ENCODE measurements around the gene BCDIN3D. TPM values are rescaled to one million over a fixed set of nuclear protein-coding genes. Genes with fewer than 3 reads are reported as not detected.

Gene BCDIN3D
- total RNA-seq, 1 donor from 2014 or later, result 3.1 TPM

- H3K27ac Mint-ChIP-seq (ENCODE audit: unreplicated experiment), result no peak overlapping the region
- peaks cover 6% of the 10 kb centered on the region for H3K4me1 Mint-ChIP-seq (ENCODE audit: low read depth, unreplicated experiment)
- Histone ChIP-seq H3K9me3 (ENCODE audit: insufficient read depth, low read depth, low read length) (no peaks in the 10 kb centered on the region), H3K27ac (ENCODE audit: low read depth, low read length) (no peak overlapping the region), H3K9ac (ENCODE audit: low read length) (no peak overlapping the region), H3K36me3 (ENCODE audit: insufficient read depth, low read length) (no peaks in the 10 kb centered on the region), H3K4me3 (ENCODE audit: insufficient read depth, low read depth, low read length) (no peak overlapping the region), H4K20me1 (ENCODE audit: insufficient read depth, low read length) (no peaks in the 10 kb centered on the region), H3K79me2 (ENCODE audit: insufficient read depth, low read length) (no peaks in the 10 kb centered on the region), H3K4me2 (ENCODE audit: low read length) (no peak overlapping the region), H3K27me3 (ENCODE audit: insufficient read depth, low read length) (peaks cover 3% of the 10 kb centered on the region), H2AFZ (ENCODE audit: low read depth, low read length) (no peak overlapping the region), H3K4me1 (ENCODE audit: insufficient read depth, low read length) (peaks cover 7% of the 10 kb centered on the region)
- no peaks in the 10 kb centered on the region for H3K36me3 Mint-ChIP-seq (ENCODE audit: low read depth, unreplicated experiment)
- H3K9me3 Mint-ChIP-seq (ENCODE audit: unreplicated experiment), result no peaks in the 10 kb centered on the region
- peaks cover 52% of the 10 kb centered on the region for H3K27me3 Mint-ChIP-seq (ENCODE audit: low read depth, unreplicated experiment)
- FAIRE-seq, result no peak
- TF ChIP-seq EZH2 (IDR thresholded peaks at IDR 0.05; ENCODE audit: insufficient read depth, low read length), result no peak
- no peak for TF ChIP-seq CTCF (IDR thresholded peaks at IDR 0.05; ENCODE audit: insufficient read depth, low read depth, low read length)
- H3K4me3 Mint-ChIP-seq (ENCODE audit: unreplicated experiment), result no peak overlapping the region
- DNase-seq (ENCODE audit: low read depth), result no peak
Observed at GRCh38 chr12:49891476-49891875, 48.6 kb upstream of the BCDIN3D start.

GRCh38 chr12:49891012-49891411, 48.1 kb upstream of the BCDIN3D start:
- no peak overlapping the region for H3K9ac ChIP-seq (ENCODE audit: low read length)
- H3K4me2 ChIP-seq (ENCODE audit: low read length), result no peak overlapping the region
- H3K4me3 ChIP-seq (ENCODE audit: insufficient read depth, low read depth, low read length), result no peak overlapping the region
- H3K4me1 Mint-ChIP-seq (ENCODE audit: low read depth, unreplicated experiment), result peaks cover 6% of the 10 kb centered on the region
- H3K9me3 Mint-ChIP-seq (ENCODE audit: unreplicated experiment), result no peaks in the 10 kb centered on the region
- no peak for FAIRE-seq
- no peaks in the 10 kb centered on the region for H3K79me2 ChIP-seq (ENCODE audit: insufficient read depth, low read length)
- no peak overlapping the region for H2AFZ ChIP-seq (ENCODE audit: low read depth, low read length)
- peaks cover 49% of the 10 kb centered on the region for H3K27me3 Mint-ChIP-seq (ENCODE audit: low read depth, unreplicated experiment)
- no peak overlapping the region for H3K27ac ChIP-seq (ENCODE audit: low read depth, low read length)
- no peaks in the 10 kb centered on the region for H4K20me1 ChIP-seq (ENCODE audit: insufficient read depth, low read length)
- H3K4me3 Mint-ChIP-seq (ENCODE audit: unreplicated experiment), result no peak overlapping the region
- no peaks in the 10 kb centered on the region for H3K36me3 Mint-ChIP-seq (ENCODE audit: low read depth, unreplicated experiment)
- TF ChIP-seq CTCF (IDR thresholded peaks at IDR 0.05; ENCODE audit: insufficient read depth, low read depth, low read length) (no peak), EZH2 (IDR thresholded peaks at IDR 0.05; ENCODE audit: insufficient read depth, low read length) (no peak)
- no peaks in the 10 kb centered on the region for H3K36me3 ChIP-seq (ENCODE audit: insufficient read depth, low read length)
- no peak for DNase-seq (ENCODE audit: low read depth)
- peaks cover 4% of the 10 kb centered on the region for H3K27me3 ChIP-seq (ENCODE audit: insufficient read depth, low read length)
- no peak overlapping the region for H3K27ac Mint-ChIP-seq (ENCODE audit: unreplicated experiment)
- H3K4me1 ChIP-seq (ENCODE audit: insufficient read depth, low read length), result peaks cover 7% of the 10 kb centered on the region
- no peaks in the 10 kb centered on the region for H3K9me3 ChIP-seq (ENCODE audit: insufficient read depth, low read depth, low read length)

GRCh38 chr12:49890096-49890461, 47.2 kb upstream of the BCDIN3D start:
- peaks cover 56% of the 10 kb centered on the region for H3K27me3 Mint-ChIP-seq (ENCODE audit: low read depth, unreplicated experiment)
- Histone ChIP-seq H3K4me2 (ENCODE audit: low read length) (no peak overlapping the region), H3K9ac (ENCODE audit: low read length) (no peak overlapping the region), H3K9me3 (ENCODE audit: insufficient read depth, low read depth, low read length) (no peaks in the 10 kb centered on the region), H3K4me1 (ENCODE audit: insufficient read depth, low read length) (peaks cover 7% of the 10 kb centered on the region), H3K27me3 (ENCODE audit: insufficient read depth, low read length) (peaks cover 13% of the 10 kb centered on the region), H2AFZ (ENCODE audit: low read depth, low read length) (no peak overlapping the region), H3K4me3 (ENCODE audit: insufficient read depth, low read depth, low read length) (no peak overlapping the region), H3K27ac (ENCODE audit: low read depth, low read length) (no peak overlapping the region), H3K79me2 (ENCODE audit: insufficient read depth, low read length) (no peaks in the 10 kb centered on the region), H4K20me1 (ENCODE audit: insufficient read depth, low read length) (no peaks in the 10 kb centered on the region), H3K36me3 (ENCODE audit: insufficient read depth, low read length) (no peaks in the 10 kb centered on the region)
- no peak for FAIRE-seq
- no peak for DNase-seq (ENCODE audit: low read depth)
- no peaks in the 10 kb centered on the region for H3K9me3 Mint-ChIP-seq (ENCODE audit: unreplicated experiment)
- TF ChIP-seq CTCF (IDR thresholded peaks at IDR 0.05; ENCODE audit: insufficient read depth, low read depth, low read length) (no peak), EZH2 (IDR thresholded peaks at IDR 0.05; ENCODE audit: insufficient read depth, low read length) (no peak)
- H3K27ac Mint-ChIP-seq (ENCODE audit: unreplicated experiment), result no peak overlapping the region
- no peak overlapping the region for H3K4me3 Mint-ChIP-seq (ENCODE audit: unreplicated experiment)
- no peaks in the 10 kb centered on the region for H3K36me3 Mint-ChIP-seq (ENCODE audit: low read depth, unreplicated experiment)
- H3K4me1 Mint-ChIP-seq (ENCODE audit: low read depth, unreplicated experiment), result peaks cover 6% of the 10 kb centered on the region

Data from astrocyte (in vitro differentiated cells and primary cell).